ENCODE data around the gene TIMD4.

TIMD4 gene

GRCh38 chr5:156920861-156921431 lies 42.1 kb downstream of the TIMD4 start:
- DNase-seq, result no peak

GRCh38 chr5:156920042-156920860 lies 42.8 kb downstream of the TIMD4 start:
- DNase-seq, result no peak

DNA sequence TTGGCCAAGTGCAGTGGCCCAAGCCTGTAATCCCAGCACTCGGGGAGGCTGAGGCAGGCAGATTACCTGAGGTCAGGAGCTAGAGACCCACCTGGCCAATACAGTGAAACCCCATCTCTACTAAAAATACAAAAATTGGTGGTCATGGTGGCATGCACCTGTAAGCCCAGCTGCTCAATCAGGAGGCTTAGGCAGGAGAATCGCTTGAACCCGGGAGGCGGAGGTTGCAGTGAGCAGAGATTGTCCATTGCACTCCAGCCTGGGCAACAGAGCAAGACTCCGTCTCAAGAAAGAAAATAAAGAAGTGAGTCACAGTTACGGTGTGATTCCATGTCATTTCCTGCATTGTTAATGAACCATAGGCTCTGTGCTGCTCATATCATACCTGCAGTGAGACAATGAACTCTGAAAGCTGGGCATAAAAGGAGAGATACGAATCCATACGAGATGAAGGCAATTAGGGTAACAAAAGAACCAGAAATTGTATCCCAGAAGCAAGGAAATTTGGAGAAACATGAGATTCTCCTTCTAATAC lies 44.6 kb downstream of the TIMD4 start:
- DNase-seq, result no peak

DNA sequence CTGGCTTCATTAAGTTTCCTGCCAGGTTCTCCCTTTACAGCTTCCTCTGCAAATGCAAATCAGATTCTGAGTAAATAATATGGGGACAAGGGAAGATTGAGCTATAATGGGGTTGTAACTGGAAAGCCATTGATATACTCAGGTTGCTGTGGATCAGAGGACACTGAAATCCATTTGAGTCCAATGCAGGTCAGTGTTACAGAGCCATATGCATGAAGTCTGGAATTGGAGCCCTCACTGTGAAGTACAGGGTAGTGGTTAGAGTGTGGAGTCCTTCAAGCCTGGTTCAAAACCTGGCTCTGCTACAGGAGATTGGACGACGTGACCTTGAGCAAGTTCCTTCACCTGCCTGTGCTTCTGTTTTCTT lies 48.7 kb downstream of the TIMD4 start:
- DNase-seq, result no peak

- peak; percentile 59 for DNase-seq
Measured at GRCh38 chr5:156913719-156914370, 49.2 kb downstream of the TIMD4 start.

- no peak for DNase-seq
Measured at GRCh38 chr5:156913355-156913718, 49.7 kb downstream of the TIMD4 start.

DNA sequence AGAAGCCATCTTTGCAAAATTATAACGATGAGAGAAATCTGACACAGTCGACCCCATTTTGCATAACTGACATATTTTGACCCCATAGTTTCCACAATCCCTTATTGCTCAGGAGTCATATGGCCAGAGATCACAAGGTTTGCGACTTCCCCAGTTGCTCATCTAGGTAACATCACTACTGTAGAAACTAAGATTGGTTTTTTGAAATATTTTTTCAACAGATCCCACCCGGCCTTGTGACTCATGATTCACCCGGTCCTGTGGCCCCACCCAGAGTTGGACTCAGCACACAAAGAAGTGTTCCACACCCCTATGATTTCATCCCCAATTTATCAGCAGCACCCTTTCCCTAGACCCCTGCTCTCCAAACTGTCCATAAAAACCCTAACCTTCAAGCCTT lies 50.2 kb downstream of the TIMD4 start:
- DNase-seq, result no peak

DNA sequence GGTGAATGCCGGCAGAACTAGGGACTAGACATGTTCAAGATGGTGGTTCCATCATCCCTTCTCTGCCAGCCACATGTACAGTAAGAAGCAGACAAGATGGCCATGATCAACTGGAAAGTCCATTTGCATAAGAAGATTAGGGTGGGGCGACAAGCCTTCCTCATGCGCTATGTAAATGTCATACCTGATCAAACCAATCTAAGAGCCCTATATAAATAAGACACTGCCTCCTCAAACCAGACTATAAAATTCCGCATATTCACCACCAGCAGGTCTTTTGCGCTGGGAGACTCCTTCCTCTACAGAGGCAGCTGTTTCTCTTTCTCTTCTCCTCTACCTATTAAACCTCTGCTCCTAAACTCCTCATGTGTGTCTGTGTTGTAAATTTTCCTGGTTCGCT lies 53.8 kb downstream of the TIMD4 start:
- DNase-seq, result no peak

GRCh38 chr5:156907667-156908066 lies 55.4 kb downstream of the TIMD4 start:
- DNase-seq, result no peak

- no peak for DNase-seq
Measured at GRCh38 chr5:156906807-156907206, 56.2 kb downstream of the TIMD4 start.

DNA sequence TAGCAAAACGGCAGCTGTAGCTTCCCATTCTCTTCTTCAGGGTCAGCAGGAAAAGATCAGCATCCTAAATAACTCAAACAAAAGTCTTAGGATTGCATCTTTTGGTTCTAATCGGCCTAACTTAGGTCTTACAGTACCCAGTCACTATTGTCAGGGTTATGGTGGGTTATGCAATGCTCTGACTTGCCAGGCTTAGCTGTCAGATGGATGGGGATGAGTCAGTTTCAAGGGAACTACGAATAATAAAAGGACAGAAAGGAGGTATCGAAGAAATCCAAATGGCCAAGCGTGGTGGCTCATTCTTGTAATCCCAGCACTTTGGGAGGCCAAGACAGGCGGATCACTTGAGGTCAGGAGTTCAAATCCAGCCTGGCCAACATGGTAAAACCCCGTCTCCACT lies 66.5 kb downstream of the TIMD4 start:
- DNase-seq, result no peak

GRCh38 chr5:156893517-156893916 lies 69.5 kb downstream of the TIMD4 start:
- no peak for DNase-seq

GRCh38 chr5:156892864-156893263 lies 70.2 kb downstream of the TIMD4 start:
- DNase-seq, result no peak

DNA sequence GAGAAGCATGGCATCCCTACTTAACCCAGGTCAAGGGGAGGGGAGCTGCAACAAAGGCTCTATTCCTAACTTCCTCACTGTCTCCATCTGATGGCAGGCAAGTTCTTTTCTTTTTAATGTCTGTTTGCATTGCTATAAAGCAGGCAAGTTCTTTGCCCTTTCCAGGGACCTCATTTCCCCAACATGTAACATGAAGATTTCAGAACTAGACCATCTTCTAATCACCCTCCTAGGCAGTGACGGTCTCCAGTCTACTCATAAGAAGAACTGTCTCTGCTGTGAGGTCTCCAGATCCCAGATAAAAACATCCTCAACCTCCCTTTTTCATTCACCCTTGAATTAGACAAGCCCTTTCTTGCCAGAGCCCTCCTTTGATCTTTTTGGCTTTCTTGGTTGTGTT lies 70.8 kb downstream of the TIMD4 start:
- no peak for DNase-seq

- no peak for DNase-seq
Measured at GRCh38 chr5:156888520-156888919, 74.5 kb downstream of the TIMD4 start.

GRCh38 chr5:156883316-156883875 lies 79.6 kb downstream of the TIMD4 start:
- no peak for DNase-seq

DNA sequence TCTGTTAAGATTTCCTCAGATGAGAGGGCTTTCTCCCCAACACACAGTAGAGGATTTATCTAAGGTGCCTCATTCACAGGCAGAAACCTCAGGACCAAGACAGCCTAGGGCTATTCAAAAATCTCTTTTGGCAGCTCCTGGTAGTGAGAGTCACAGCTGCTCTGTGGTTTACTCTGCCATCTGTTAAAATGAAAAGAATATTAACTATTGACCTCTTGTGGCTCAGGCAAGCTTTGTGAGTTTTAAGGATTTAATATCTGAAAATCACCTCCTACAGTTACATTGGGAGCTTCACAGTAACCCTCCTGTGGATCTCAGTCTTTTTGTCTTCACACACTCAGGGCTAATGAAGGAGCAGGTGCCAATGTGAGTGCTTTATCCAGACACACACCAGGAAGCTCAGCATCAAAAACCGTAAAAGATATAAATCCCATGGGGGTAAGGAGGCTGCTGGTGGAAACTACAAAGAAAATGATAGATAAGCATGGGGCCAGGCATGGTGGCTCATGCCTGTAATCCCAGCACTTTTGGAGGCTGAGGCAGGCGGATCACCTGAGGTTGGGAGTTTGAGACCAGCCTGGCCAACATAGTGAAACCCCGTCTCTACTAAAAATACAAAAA lies 83.3 kb downstream of the TIMD4 start:
- DNase-seq, result no peak

GRCh38 chr5:156871212-156871611 lies 91.8 kb downstream of the TIMD4 start:
- no peak for DNase-seq

DNA sequence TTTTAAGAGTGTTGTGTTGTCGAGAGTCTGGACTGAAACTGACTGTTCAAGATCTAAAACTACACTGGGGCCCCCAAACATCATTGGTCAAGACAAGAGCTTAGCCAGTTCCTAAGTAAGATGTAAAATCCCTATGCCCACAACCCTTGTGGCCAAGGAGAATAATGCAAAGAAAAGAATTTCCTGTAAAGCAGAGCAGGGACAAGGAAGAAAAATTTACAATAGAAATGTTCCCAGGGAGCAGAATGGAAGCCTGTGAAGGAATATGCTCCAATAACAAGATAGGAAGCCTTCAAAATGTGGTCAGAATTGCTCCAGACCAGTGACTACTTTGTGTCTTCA lies 92.6 kb downstream of the TIMD4 start:
- no peak for DNase-seq
